GM18870 (cell line): ENCODE measurements around the gene ZSWIM1.

Source experiments
- ATAC-seq: cut with Tn5 transposase; IDR thresholded peaks from one replicate; pipeline ENCODE4 v1.9.1; 2021; ENCODE audit warnings: moderate library complexity; ENCODE audit not compliant: unreplicated experiment

Gene ZSWIM1

DNA sequence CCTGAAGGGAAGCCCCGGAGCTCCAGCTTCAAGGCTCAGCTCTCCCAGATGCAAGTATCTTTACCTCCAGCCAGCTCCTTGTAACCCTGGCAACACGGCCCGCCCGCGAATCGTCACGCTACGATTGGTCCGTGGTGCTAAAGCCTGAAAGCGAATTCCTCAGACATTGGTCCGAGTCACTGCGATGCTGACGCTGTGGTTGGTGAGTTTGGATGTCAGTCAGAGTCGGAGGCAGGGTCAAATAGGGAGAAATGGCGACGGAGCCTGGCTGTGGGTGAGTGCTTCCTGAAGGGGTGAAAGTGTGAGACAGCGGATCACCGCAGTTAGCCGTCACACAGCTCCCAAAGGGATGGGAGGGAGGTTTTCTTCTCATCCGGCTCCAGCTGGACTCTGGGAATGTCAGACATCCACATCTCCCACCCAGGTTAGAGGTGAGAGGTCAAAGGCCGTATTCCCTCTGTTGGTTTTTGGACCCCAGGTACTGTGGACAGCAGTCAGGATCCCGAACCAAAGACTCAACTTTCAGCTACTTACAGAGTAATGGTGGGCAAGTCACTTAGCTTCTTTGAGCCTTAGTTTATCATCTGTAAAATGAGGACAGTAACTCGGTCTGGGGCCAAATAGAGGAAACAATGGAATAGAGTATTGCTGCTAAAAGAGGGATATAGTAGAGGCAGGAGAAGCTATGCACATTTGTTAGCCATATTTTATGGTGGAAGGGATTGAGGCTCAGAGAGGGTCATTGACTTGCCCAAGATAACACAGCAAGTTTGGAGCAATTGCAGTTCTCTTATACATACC lies at the start of gene ZSWIM1:
Gene ZSWIM1, plus strand, starts transcription at position 240 of the 801 bp plus-strand sequence. CDS start 1,366 bp downstream, outside the sequence.
- ATAC-seq: peak; percentile 96

GRCh38 chr20:45832619-45833018 lies 48.4 kb upstream of the ZSWIM1 start:
- no peak for ATAC-seq

DNA sequence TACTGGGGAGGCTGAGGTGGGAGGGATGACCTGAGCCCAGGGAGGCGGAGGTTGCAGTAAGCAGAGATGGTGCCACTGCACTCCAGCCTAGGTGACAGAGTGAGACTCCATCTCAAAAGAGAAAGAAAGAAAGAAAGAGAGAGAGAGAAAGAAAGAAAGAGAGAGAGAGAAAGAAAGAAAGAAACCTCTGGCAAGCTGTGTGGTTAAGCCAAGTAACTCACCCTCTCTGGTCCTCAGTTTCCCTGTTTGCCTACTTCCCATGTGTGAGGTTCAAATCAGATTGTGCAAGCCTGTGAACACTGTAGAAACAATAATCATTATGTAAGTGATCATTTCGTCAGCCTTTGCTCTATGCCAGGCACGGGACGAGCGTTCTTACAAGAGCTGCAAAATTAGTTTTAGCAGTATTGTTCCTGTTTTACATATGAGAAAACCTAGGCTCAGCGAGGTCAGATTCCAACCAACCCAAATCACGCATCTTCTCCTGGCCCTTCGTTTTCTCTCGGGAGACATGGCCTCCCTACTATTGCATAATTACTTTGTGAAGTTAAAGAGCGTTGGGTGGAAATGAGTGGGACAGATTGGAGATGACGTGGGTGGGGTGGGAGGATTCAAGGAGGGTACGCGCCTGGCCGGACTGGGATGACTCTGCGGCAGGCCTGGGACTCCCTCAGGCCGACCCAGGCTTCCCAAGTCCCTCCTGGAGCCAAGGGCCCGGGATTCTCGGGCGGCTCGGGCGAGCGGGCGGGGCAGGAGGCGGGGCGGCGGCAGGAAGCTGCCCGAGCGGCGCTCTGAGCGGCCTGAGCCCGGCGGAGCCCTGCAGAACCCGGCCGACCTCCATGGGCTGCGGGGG lies 47.8 kb upstream of the ZSWIM1 start, which contains the start of gene SNX21:
Gene SNX21, plus strand, starts transcription at position 770 of the 853 bp plus-strand sequence. CDS start 121 bp downstream, outside the sequence.
- ATAC-seq: no peak

GRCh38 chr20:45833883-45834796 lies 46.9 kb upstream of the ZSWIM1 start:
- no peak for ATAC-seq

DNA sequence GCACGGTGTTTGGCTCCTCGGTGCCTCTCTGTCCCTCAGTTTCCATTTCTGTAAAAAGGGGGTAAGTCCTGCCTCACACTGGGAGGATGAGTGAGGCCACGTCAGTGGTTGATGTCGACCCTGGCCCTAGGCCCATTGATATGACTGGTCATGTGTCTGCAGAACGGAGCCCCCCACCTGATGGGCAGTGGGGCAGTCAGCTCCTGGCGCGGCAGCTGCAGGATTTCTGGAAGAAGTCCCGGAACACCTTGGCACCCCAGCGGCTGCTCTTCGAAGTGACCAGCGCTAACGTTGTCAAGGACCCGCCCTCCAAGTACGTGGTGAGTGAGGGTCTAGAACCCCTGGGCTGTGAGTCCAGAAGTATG lies 46.2 kb upstream of the ZSWIM1 start:
- no peak for ATAC-seq

DNA sequence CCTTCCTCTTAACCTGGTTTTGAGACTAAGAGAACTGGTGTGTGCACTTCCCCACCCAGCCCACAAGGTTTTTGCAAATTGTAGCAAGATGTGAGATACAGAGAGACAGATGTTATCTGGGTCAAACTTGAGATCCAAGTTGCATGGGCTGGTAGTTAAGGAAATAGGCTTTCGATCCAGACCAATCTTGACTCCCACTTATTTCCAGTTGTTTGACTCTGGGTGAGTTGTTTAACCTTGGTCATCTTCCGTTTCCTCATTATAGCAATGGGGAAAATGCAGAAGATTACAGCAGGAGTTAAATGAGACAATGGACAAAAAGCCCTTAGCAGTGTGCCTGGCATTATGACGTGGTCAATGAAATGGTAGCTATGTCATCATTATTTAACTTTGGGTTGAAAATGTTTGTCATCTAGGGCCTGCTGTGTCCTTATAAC lies 45.7 kb upstream of the ZSWIM1 start:
- ATAC-seq: no peak

DNA sequence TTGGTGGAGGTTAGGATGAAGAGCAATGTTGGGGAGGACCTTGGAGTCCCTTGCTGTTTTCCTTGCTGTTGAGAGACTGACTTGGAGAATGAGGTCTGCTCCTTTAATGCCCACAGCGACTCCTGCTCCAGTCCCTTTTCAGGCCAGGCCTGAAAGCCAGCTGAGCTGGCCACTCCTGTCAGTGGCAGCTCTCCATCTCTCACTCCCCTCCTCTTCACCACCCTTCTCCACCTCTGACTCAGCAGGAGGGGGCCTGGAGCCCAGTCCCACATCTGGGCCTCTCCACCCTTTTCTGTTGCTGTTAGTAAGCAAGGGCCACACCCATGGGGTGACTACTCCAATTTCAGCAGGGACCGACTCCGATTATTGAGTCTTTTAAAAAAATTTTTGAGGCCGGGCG lies 45.2 kb upstream of the ZSWIM1 start:
- no peak for ATAC-seq

DNA sequence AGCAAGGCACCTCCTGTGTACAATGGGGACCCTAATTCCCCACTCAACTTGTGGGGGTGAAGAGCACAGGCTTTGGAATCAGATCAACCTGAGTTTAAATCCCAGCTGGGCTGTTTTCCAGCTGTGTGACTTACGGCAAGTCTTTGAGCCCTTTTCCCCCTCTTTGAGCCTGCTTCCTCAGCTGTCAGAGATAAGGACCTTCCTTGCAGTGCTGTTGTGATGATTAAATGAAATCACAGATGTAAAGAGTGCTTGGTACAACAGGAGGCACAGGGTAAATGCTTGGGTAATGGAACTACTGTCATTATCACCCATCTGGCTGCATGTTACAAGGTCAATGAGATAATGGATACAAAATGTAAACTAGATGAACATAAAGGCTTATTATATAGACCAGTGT lies 44.2 kb upstream of the ZSWIM1 start:
- no peak for ATAC-seq

DNA sequence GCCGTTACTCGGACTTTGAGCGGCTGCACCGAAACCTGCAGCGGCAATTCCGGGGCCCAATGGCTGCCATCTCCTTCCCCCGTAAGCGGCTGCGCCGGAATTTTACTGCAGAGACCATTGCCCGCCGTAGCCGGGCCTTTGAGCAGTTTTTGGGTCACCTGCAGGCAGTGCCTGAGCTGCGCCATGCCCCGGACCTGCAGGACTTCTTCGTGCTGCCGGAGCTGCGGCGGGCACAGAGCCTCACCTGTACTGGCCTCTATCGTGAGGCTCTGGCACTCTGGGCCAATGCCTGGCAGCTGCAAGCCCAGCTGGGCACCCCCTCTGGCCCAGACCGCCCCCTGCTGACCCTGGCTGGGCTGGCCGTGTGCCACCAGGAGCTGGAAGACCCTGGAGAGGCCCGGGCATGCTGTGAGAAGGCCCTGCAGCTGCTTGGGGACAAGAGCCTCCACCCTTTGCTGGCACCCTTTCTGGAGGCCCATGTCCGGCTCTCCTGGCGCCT lies 40.3 kb upstream of the ZSWIM1 start:
- no peak for ATAC-seq

- no peak for ATAC-seq
Observed at GRCh38 chr20:45841407-45842129, 39.5 kb upstream of the ZSWIM1 start.

GRCh38 chr20:45842169-45842812 lies 38.7 kb upstream of the ZSWIM1 start:
- ATAC-seq: no peak

GRCh38 chr20:45843506-45843905 lies 37.5 kb upstream of the ZSWIM1 start:
- no peak for ATAC-seq

GRCh38 chr20:45845452-45845851 lies 35.6 kb upstream of the ZSWIM1 start:
- no peak for ATAC-seq

DNA sequence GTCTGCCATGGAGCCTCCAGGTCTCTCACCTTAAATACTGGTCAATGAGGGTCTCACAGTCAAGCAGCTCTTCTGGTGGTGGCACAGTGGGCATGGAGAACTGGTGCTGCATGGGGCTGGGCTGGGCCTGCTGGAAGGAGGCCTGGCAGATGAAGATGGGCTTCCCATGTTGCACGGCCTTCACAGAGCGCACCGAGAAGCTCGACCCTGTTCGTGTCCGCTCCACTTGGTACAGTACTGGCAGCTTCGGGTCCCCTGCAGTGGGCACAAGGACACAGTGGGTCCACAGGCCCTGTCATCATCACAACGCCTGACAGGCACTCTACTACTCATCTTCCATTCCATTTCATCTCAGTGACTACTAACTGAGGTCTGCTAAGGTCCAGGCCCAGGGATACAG lies 32.6 kb upstream of the ZSWIM1 start:
- no peak for ATAC-seq

DNA sequence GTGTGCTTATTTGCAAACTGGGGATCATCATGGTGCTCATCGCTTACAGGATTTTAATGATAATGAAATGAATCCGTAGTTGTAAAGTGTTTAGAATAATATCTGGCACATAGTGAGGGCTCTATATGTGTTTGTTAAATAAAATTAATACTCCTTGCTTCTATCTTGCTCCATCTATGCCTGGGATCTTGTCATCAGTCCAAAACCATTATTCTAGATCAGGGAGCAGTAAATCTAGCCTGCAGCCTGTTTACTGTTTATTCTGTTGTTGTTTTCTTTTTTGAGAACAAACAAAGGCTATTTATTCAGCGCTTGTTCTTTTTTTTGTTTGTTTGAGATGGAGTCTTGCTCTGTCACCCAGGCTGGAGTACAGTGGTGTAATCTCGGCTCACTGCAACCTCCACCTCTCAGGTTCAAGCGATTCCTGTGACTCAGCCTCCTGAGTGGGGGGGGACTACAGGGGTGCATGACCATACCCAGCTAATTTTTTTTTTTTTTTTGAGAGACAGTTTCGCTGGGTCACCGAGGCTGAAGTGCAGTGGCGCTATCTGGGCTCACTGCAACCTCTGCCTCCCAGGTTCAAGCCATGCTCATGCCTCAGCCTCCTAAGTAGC lies 32.0 kb upstream of the ZSWIM1 start:
- no peak for ATAC-seq

GRCh38 chr20:45850238-45850637 lies 30.8 kb upstream of the ZSWIM1 start:
- ATAC-seq: no peak

GRCh38 chr20:45850926-45851325 lies 30.1 kb upstream of the ZSWIM1 start:
- no peak for ATAC-seq

DNA sequence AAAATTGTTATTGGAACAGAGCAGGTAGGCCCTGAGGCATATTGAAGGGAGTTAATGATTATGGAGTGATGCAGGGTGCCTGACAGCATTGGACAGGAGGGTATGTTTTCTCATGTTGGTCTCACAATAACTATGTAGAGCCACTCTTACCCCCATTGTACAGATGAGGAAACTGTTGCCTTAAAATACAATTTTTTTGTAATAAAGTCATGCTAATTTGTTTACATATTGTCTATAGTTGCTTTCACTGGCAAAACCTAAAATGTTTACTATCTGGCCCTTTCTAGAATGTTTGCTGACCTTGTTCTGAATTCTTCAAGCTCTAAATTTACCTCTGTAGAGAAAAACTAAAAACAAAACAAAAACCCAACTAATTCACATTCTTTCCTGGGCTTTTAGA lies 29.5 kb upstream of the ZSWIM1 start:
- no peak for ATAC-seq

DNA sequence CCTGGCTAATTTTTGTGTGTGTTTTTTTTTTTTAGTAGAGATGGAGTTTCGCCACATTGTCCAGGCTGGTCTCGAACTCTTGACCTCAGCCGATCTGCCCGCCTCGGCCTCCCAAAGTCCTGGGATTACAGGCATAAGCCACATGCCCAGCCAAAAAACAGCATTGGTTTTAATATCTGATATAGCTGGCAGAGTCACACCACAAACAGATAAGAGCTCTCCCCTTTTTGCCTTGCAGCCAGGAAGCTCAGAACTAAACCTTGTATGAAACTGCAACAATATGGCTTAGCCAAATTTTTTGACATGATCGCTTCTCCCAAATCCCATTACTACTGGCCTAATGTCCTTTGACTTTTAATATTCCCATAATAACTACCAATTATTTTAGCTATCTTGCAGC lies 28.7 kb upstream of the ZSWIM1 start:
- ATAC-seq: no peak
